Measurements from ENCODE around the gene SCAPER. TPM values are rescaled to one million over a fixed set of nuclear protein-coding genes. Genes with fewer than 3 reads are reported as not detected.

Gene SCAPER
- total and polyA plus RNA-seq, 2 donors (not counting 1 experiment from before 2014, with no cell fraction given): 8.3 to 61.6 TPM

GRCh38 chr15:76588811-76589747, 316.1 kb downstream of the SCAPER start:
- CTCF ChIA-PET: no interaction called here

More at GRCh38 chr15:76588811-76589747, 316.1 kb downstream of the SCAPER start:
- POLR2A ChIA-PET: no interaction called here
- H3K9me3 Mint-ChIP-seq (ENCODE audit: insufficient read depth): no peaks in the 10 kb centered on the region
- Histone ChIP-seq H3K4me2 (replicated peaks; ENCODE audit: low read depth, low read length, poor library complexity, severe bottlenecking) (no peak overlapping the region), H3K9me3 (ENCODE audit: control extremely low read depth in 1 of 3, control insufficient read depth in 2 of 3, insufficient read depth in 1 of 3, low read length in 2 of 3) (peaks cover 0 to 5% (median 0%) of the 10 kb centered on the region in 3 donors), H2AFZ (ENCODE audit: insufficient read depth, low read depth, low read length, poor library complexity, severe bottlenecking) (no peak overlapping the region), H3K27me3 (replicated peaks in 1 of 4; ENCODE audit: control extremely low read depth in 1 of 4, control insufficient read depth in 3 of 4, insufficient read depth in 4 of 4, low read length in 3 of 4) (no peaks in the 10 kb centered on the region), H3K9ac (ENCODE audit: low read length) (no peak overlapping the region), H3K4me3 (ENCODE audit: control extremely low read depth in 1 of 5, extremely low read depth in 1 of 5, insufficient read depth in 1 of 5, low read depth in 2 of 5, low read length in 4 of 5) (no peak overlapping the region), H3K79me2 (ENCODE audit: control insufficient read depth, insufficient read depth, low read length) (no peaks in the 10 kb centered on the region), H3K4me1 (ENCODE audit: control insufficient read depth in 2 of 2, insufficient read depth in 2 of 2, low read length in 2 of 2) (no peaks in the 10 kb centered on the region), H3K27ac (ENCODE audit: low read length in 2 of 2) (no peak overlapping the region), H4K20me1 (ENCODE audit: control insufficient read depth, insufficient read depth, low read length, poor library complexity, severe bottlenecking) (no peaks in the 10 kb centered on the region), H3K36me3 (replicated peaks in 1 of 2; ENCODE audit: control extremely low read depth in 1 of 2, control insufficient read depth in 1 of 2, extremely low read depth in 1 of 2, insufficient read depth in 2 of 2, low read length in 1 of 2) (peaks cover 1 to 5% of the 10 kb centered on the region in 2 experiments)
- no peak for TF ChIP-seq EZH2 (IDR thresholded peaks at IDR 0.05; ENCODE audit: borderline replicate concordance, insufficient read depth, low read depth, low read length, poor library complexity, severe bottlenecking)
- no peak for TF ChIP-seq CTCF (IDR thresholded peaks at IDR 0.05)
- DNase-seq (peak; percentile 0), ATAC-seq (ENCODE audit: low read depth) (no peak)
- intact Hi-C loops (cut with micrococcal nuclease): no loop called here
- no peak overlapping the region for H3K4me3 Mint-ChIP-seq
- no peak overlapping the region for H3K27ac Mint-ChIP-seq
- WGBS (ENCODE audit: insufficient coverage): 94% methylated on average over 4 of the region's 7 CpGs
- H3K27me3 Mint-ChIP-seq: no peaks in the 10 kb centered on the region
- no peaks in the 10 kb centered on the region for H3K4me1 Mint-ChIP-seq
